LHCN-M2 (cell line): ENCODE measurements around the gene PPP2R2C. TPM values are rescaled to one million over a fixed set of nuclear protein-coding genes. Genes with fewer than 3 reads are reported as not detected.

Experiments used
- DNase-seq: peaks from one replicate; pipeline ENCODE4 v3.0.0-alpha.2; 2012; ENCODE audit warnings: low read depth
- total RNA-seq: library from RNA; depleted of rRNA; stranded (reverse); fragments of >200 nt; gene quantifications from 2 replicates; pipeline ENCODE4 v1.2.3, GENCODE V29; 2014

The PPP2R2C gene
- total RNA-seq, 1 experiment from 2014 or later: 0.98 TPM

GRCh38 chr4:6332042-6332668 lies 140.3 kb downstream of the PPP2R2C start:
- DNase-seq: no peak

DNA sequence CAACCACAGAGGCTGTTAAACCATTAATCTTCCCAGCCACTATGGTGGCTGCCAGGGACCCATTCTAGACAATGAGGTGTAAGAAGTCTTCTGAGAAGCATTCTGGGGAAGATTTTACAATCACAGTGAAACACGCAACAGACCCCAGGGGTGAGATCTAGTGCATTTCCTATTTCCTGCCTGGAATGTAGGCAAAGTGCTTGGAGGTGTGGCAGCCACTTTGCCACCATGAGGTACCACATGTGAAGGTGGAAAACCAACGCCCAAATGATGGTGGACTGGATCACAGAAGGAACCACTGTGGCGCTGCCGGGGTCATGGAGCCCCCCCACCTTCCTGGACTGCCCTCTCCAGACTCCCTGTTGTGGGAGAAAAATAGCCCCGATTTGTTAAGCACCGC lies 140.9 kb downstream of the PPP2R2C start:
- no peak for DNase-seq

GRCh38 chr4:6331018-6331417 lies 141.4 kb downstream of the PPP2R2C start:
- no peak for DNase-seq

DNA sequence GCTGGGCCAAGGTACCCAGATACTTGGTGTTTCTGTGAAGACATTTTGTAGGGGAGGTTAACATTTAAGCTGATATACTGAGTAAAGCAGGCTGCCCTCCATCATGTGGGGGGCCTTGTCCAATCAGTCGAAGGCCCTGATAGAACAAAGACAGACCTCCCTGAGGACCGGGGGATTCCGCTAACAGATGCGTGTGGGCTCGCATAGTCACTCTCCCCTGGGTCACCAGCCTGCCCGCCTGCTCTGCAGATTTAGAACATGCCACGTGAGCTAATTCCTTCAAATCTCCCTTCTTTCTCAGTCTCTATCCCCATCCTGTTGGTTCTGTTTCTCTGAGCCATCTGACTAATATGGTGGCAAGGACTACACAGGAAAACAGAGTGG lies 142.0 kb downstream of the PPP2R2C start:
- no peak for DNase-seq

- no peak for DNase-seq
Measured at GRCh38 chr4:6329478-6330383, 142.7 kb downstream of the PPP2R2C start.

- no peak for DNase-seq
Measured at GRCh38 chr4:6328526-6328925, 143.9 kb downstream of the PPP2R2C start.

DNA sequence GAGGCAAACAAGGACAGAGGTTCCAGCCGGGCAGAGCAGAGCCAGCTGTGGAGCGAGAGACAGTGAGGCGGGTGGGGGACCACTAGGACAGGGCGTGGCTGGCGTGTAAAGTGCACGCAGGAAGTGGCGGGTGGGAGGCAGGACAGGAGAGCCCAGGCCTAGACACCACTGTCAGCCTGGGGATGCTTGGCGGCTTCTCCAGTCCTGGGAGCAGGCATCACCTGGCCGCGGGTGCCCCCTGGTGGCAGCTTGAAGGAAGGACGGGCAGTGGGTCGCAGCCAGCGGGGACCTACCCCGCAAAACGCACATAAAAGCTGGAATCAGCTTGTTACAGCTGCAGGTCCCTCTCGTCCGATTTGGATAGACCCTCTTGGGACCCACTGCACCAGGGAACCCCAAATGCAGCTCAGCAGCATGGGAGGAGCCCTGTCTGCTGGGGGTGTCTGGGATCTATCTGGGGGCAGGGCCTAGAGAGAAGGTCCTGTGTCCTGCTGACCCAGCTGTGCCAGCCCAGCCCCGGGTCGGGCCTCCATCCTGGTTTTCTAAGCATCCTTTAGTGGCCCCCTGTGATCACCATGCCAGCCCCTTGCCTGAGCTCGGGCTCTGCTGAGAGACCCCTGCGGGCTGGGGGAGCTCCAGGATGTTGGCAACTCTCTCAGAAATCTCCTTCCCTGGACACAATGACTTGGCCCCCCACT lies 145.0 kb downstream of the PPP2R2C start:
- peak; percentile 42 for DNase-seq

GRCh38 chr4:6326312-6327060 lies 145.9 kb downstream of the PPP2R2C start:
- DNase-seq: no peak

DNA sequence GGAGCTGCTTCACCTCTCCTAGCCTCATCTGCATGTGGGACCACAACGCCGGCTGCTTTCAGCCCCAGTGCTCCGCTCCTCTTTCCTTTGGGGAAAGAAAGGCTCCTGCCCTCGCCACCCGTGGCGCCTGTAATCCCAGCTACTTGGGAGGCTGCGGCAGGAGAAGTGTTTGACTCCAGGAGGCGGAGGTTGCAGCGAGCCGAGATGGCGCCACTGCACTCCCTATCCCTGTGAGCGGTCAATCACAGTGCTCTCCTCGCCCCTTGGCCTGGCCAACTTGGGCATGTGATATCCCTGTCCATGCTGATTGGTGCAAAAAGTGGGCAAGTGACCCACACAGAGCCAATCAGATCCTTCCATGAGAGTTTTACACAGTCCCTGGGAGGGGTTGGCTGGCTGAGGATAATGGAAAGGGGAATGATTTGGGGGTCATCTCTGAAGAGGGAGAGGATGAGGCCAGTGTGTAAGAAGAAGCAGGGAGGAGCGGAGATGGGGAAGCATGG lies 146.6 kb downstream of the PPP2R2C start:
- no peak for DNase-seq

DNA sequence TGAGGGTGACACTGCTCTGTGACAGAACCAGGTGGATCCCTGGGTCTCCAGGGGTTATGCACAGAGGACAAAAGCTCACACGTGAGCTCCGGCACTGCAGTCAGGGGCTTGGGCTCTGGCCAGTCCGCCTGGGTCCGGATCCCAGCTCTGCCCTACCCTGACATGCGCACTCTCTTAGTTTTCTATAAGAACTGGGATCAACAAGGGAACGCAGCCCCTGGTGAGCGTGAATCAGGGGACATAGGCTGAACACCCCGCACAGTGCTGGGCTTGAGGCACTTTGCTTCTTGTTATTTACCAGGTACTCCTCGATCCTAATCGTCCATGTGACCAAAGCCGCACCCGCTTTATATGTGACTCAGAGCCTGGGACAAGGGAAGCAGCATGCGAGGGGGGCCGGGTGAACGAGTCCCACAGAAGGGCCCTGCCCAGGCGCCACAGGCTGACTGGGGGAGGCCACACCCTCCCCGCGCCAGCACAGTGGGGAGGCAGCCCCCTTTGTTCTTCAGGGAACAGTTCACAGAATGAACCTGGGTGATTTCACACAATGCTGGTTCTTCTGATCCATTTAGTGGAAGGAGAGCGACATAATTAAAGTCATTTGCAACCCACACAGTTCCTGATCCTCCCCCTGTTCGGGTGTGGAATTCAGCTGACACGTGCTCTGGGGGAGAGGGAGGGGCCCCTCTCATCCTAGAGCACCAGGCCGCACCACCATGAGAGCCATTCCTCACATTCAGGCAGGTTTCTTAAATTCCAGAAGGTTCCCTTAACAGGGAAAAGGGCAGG lies 147.2 kb downstream of the PPP2R2C start:
- peak; percentile 9 for DNase-seq

DNA sequence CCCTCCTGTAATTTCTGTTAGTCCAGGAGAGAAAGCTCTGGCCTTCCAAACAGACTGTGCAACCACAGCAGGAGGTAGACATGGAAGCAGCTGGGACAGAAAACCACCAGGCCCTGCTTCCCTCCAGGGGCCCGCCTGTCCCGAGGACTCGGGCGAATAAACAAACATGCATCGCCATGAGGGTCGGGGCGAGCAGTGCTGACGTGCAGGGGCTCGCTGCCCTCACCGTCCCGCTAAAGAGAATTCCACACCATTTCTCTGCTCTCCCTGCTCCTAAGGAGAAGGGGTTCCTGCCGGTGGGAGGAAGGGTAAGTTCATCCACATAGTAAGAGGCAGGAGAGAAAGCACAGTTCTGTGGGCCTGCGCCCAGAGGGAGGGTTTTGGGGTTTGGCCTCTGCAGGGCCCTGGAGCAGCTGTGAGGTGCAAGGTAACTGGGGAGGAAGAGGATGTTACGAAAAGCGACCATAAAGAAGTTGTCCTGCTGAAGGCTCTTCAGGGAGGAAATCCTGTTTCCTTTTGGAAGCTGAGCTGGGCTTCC lies 147.9 kb downstream of the PPP2R2C start:
- DNase-seq: no peak

DNA sequence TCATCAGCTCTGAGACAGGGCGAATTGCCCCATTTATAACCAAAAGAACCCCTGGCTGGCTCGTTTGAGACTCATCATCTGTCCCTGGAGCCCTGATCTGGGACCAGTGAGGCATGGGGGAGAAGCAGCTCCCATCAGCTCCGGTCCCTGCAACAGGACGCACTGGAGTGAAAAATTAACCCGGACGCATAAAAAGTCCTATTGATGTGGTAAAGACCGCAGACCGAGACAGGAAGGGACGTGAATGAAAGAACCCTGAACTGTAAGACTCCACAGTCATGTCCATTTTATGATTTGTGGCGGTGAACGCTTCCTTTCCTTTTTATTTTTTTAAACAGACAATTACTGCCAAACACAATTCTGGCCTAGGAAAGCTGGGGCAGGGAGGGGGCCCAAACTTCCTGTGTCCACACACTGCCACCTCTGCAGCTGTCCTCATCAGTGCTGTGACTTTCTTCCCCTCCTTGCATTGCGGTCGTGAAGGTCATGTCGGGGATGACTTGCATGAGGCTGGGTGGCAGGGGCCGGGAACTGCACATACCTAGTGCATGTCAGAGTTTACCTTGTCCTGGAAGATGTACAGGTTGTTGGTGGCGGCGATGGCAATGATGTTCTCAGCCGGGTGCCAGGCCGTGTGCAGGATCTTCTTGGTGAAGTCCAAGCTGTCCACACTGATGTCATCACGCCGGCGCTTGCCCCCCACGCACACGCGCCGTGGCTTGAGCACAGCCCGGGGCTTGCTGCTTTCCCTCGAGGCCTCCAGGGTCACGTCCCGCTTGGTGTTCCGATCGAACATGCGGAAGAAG lies 149.4 kb downstream of the PPP2R2C start:
- DNase-seq: no peak

GRCh38 chr4:6322067-6322760 lies 150.2 kb downstream of the PPP2R2C start:
- DNase-seq: no peak

DNA sequence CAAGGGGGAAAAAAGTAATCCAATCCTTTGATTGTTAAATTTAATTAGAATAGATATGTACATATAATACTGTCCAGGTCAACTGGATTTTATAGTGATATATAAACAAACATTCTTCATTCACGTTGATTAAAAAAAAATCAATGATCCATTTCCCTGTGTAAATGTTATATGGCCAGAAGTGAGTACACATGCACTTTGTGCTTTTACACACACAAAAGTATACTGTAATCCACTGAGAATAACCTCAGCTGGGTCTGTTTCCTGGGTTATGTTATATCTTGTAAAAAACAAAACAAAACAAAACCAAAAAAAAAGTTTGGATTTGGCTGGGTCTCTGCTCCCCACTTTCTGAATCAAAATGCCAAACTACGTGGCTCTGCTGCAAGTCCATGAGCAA lies 151.1 kb downstream of the PPP2R2C start:
- DNase-seq: no peak

GRCh38 chr4:6320663-6321062 lies 151.8 kb downstream of the PPP2R2C start:
- no peak for DNase-seq

DNA sequence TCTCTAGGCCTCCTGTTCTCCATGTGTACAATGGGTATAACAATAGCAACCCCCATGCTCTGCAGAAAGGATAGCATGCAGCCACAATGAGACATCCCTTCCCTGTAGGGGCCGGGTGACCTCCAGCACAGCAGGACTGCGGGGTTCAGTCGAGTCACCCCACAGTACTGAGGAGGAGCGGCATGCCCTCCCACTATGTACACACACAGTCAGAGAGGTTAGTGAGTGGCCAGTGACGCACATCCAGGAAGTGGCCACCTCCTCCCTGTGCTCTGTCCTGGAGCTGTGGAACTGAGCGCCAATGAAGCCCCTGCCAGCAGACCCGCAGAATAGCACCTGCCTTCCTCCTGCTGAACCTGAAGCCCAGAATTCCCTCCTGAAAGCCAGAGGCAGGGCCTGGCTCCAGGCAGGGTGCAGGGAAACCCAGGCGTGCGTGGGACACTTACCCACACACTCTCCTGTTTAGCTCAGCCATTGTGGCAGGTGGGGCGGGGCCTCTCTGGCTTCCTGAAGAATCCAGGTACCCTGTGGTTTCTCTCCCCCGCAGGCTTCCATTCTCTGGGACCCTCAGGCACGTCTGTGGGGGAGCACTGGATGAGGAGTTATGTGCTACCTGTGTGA lies 152.8 kb downstream of the PPP2R2C start:
- DNase-seq: no peak

DNA sequence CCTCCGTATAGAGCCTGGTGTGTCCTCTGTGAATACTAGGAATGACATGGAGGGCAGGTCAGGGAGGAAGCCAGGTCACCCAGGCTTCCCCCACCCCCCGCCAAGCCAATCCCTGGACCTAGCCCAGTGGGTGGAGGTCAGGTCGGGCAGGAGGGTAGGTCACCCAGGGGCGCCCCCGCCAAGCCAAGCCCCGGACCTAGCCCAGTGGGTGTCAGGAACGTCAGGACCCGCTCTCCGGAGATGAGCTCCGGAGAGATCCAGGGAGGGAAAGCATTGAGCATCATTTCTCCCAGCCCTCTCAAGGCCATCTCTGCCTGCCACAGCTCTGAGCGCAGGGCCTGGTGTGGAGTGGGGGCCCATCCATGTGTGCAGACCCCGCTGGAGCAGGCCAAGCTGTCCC lies 154.2 kb downstream of the PPP2R2C start:
- DNase-seq: no peak

DNA sequence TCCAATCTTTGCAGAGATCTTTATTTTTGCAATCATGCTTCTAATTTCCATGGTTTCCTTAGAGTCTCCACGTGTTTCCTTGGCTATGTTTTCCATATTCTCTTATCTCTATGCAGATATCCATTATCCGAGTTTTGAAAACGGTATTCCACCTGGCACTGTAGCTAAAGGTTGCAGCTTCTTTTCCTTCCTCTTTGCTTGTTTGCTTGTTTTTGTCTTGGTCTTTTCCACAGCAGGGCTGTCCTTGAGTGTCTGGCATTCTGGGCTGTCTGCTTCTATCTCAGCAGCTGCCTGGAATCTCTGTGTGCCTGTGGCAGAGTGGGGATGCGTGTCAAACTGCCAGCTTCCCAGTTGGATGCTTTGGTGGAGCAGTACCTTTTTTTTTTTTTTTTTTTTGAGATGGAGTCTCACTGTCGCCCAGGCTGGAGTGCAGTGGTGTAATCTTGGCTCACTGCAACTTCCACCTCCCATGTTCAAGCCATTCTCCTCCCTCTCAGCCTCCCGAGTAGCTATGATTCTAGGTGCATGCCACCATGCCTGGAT lies 155.9 kb downstream of the PPP2R2C start:
- DNase-seq: no peak
